HG03575 (cell line): ENCODE results near the gene NPM1.
"Not testable (repeated sequence)": the region's sequence is repeated elsewhere in the genome, so short reads cannot be mapped to it uniquely, and the experiment has no call there.

Source experiments
- ATAC-seq: cut with Tn5 transposase; IDR thresholded peaks from one replicate; pipeline ENCODE4 v1.9.1; 2021; ENCODE audit not compliant: unreplicated experiment, insufficient number of reproducible peaks, low FRiP score; ENCODE audit errors: extremely low read depth

Gene NPM1, protein sequence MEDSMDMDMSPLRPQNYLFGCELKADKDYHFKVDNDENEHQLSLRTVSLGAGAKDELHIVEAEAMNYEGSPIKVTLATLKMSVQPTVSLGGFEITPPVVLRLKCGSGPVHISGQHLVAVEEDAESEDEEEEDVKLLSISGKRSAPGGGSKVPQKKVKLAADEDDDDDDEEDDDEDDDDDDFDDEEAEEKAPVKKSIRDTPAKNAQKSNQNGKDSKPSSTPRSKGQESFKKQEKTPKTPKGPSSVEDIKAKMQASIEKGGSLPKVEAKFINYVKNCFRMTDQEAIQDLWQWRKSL

DNA sequence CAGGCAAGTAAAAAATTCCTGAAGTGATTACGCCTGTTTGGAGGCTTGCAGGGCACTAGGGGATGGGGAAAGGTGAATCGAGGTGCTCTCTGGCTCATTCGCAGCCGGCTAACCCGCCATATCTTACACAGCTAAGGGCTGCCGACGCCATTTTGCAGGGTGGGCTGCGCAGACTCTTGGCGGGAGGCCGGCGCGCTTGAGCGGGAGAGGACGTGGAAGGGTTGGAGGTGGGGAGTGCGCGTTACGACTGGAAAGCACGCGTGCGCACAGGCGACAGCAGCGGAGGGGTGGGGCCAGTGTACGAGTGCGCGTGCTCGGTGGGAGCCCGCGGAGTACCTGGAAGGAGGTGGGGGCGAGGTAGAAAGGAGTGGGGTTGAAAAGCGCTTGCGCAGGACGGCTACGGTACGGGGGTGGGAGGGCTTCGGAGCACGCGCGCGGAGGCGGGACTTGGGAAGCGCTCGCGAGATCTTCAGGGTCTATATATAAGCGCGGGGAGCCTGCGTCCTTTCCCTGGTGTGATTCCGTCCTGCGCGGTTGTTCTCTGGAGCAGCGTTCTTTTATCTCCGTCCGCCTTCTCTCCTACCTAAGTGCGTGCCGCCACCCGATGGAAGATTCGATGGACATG is at the start of gene NPM1:
Gene NPM1 (plus strand): TSS at position 505 of the 625 bp plus-strand sequence. CDS start 100 bp downstream, at position 605.
- peak; percentile 55 for ATAC-seq

DNA sequence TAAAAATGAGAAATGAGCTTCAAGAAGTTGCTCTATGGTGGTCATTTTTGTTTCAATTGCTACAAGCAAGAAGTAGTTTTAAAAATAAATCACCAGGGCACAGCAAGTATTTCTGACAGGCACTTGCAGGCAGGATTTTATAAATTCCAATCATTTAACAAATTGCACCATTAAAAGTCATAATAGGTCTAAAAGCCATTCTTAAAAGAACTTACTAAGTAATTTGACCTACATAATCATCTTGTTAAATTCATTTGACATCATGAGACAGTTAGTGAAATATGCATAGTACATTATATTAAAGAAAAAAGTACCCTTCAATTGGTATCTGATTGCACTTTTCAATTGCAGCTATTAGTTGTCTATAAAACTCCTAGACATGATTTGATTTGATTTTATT is 47.6 kb upstream of the NPM1 start:
- no peak for ATAC-seq

DNA sequence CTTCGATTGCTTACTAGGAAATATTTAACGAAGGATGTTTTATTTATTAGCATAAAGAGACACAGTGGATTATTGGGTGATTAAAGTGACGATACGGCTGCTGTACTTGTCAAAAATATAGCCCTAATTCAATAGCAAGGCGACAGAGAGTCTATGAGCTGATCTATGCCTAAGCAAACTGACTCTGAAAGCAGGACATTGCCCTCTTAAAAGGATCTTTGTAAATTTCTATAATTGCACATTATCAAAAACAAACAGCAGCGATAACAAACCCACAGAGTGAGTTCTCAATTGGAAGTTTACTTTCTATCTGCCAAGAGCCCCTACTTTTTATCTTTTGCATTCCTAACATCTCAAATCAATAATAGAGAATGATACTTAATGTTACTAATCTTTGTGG is 47.2 kb upstream of the NPM1 start:
- no peak for ATAC-seq

DNA sequence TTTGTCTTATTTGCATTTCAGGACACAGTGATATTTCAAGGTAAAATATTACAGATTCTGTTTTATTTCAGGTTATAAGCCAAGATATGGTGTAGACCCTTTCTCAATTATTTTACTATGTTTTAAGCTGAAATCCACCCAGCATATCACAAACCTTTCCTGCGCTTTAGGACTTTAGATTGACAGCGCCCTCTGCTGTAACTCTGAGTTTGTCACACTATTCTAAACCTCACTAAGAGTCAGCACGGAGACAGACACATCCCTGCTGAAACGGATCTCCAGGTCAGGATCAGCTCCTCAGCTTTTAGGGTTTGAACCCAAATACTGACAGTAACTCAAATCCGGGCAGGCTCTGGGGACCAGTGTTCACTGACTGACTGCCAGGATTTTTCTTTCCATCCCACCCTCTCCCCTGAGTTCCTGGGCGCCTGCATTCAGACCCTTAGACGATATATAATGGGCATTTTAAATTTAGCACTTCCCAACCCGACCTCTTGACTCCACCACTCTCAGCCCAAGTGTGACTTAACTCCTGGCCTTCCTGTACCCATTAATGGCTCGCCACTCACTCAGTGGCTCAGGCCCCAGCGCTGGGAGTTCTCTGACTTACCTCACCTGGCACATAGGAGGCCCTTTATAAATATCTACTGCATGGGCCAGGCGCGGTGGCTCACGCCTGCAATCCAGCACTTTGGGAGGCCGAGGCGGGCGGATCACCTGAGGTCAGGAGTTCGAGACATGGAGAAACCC is 45.1 kb upstream of the NPM1 start:
- no peak for ATAC-seq

DNA sequence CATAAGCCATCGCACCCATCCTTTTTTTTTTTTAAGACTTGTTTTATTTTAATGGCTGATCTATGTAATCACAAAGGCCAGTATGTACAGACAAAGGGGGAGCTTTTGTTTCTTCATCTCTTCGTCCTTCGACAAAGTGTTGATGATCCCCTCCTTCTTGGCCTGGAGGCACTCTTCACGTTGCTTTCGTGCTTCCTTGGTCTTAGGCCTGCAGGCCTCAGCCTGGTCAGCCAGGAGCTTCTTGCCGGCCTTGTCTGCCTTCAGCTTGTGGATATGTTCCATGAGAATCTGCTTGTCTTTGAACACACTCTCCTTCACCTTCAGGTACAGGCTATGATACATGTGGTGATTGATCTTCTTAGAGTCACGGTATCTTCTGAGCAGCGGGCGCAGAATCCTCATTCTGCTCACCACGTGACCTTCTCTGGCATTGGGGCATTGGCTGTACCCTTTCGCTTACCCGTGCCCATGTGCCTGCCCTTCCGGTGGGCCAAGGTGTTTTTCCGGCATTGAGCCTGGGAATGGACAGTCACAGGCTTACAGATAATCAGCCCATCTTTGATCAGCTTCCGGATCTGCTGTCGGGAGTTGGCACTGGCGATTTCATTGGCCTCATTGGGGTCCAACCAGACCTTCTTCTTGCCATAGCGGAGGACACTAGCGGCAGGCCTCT is 42.6 kb upstream of the NPM1 start:
- ATAC-seq: no peak

DNA sequence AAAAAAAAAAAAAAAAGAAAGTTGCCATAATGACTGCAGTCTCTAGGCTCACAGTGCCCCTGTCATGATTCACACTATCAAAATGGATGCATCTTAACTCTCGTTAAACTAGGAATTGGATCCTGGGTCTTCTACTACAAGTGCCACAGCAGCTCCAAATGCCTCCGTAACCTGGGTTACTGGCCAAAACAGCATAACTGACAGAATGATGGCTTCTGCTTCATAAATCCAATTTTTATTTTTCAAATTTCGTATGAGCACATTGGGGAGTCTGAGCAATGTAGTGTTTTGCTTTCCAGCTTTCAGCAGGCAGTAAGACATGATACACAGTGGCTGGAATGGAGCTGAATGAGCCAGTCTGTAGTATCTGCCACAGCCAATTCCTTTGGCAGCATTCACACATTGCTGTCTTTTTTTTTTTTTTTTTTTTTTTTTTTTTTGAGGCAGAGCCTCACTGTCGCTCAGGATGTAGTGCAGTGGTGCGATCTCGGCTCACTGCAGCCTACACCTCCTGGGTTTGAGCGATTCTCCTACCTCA is 36.0 kb upstream of the NPM1 start:
- no peak for ATAC-seq

DNA sequence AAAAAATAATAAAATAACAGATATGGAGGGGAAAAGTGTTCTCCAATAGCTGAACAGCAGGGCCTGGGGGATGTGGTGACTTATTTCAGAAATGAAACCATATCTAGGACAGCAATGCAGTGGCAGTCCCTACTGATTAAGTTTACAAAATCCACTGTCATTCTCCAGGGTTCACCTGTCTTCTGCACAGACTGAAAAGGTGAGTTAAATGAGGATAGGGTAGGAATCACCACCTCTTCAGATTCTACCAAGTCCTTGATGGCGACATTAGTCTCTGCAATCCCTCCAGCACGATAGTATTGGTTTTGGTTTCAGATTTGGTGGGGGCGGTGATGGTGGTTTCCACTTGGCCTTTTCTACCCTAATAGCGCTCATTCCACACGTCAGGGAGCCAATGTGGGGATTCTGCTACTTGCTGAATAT is 32.3 kb upstream of the NPM1 start:
- ATAC-seq: peak; percentile 72

DNA sequence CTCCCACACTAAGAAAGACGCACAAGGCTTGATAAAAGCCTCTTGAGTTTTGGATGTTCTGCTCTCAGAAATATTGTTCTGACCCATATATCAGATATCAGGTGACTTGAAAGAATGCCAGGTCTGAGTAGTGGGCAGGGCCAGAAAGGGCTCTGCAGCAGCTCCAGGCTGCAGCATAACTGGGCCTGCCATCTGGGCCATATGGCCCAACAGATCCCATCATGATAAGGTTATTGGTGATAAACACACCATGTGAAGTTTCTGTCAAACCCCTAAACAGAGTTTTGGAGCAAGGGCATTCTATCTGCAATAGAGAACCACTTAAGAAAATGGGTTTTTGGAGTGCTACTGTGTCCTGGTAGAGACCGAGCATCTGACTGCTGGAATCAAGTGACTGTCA is 29.8 kb upstream of the NPM1 start:
- no peak for ATAC-seq

DNA sequence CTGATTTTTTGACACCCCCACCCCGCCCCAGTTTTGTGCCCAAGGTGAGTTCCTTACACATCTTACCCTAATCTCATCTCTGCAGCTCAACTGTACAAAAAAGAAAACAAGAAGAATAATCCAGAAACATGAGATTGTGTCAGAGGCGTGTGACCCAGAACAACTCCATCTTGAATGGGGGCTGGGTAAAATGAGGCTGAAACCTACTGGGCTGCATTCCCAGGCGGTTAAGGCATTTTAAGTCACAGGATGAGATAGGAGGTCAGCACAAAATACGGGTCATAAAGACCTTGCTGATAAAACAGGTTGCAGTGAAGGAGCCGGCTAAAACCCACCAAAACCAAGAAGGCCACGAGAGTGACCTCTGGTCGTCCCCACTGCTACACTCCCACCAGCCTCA is 26.5 kb upstream of the NPM1 start:
- not testable (repeated sequence) for ATAC-seq

DNA sequence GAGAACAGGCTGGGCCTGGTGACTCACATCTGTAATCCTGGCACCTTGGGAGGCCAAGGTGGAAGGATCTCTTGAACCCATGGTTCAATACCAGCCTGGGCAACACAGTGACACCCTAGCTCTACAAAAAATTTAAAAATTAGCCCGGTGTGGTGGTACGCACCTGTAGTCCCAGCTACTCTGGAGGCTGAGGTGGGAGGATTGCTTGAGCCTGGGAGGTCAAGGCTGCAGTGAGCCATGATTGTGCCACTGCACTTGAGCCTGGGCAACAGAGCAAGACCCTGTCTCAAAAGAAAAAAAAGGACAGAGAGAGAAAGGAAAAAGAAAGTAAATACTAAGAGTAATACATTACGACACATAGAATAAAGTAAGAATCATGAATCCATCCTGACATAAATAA is 24.4 kb upstream of the NPM1 start:
- not testable (repeated sequence) for ATAC-seq

DNA sequence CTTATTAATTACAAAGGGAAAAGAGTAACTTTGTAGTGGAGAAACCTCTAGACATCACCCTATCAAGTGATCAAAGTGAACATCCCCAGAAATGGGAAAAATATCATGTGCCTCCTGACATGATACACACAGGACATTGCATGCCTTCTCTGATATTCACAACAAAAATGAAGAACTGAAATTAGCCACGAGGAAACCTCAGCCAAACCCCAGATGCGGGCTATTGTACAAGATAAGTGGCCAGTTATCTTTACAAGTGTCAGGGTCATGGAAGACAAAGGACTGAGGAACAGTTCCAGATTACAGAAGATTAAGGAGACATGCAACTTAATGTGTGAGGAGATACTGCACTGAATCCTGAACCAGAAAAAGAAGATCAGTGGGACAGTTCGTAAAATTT is 23.8 kb upstream of the NPM1 start:
- peak; percentile 77 for ATAC-seq

DNA sequence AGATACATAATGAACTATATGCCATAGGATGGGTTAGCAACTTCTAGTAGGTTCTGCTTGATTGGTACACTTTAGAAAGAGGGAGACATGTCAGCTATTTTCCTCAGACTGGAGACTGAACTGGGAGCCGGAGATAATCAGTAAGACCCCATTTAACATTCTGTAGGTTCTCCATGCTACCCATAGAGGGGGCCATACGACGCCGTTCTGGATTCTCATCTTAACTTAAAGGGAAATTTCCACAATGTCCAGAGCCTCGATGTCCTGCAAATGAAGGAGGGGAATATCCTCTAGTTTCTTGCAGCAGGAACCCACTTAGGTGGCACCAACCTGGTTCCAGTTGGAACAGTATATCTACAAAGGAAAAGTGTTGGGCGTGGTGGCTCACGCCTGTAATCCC is 22.3 kb upstream of the NPM1 start:
- no peak for ATAC-seq

DNA sequence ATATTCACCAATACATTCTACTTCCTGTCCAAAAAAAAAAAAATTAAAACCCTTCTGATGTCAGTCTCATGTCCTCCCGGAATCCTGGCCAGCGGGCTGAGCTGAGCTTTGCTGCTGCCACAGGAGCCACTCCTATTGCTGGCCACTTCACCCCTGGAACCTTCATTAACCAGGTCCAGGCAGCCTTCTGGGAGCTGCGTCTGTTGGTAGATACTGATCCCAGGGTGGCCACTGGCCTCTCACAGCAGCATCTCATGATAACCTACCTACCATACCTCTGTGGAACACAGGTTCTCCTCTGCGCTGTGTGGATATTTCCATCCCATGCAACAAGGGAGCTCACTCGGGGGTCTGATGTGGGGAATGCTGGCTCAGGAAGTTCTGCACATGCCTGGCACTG is 21.0 kb upstream of the NPM1 start:
- ATAC-seq: no peak

DNA sequence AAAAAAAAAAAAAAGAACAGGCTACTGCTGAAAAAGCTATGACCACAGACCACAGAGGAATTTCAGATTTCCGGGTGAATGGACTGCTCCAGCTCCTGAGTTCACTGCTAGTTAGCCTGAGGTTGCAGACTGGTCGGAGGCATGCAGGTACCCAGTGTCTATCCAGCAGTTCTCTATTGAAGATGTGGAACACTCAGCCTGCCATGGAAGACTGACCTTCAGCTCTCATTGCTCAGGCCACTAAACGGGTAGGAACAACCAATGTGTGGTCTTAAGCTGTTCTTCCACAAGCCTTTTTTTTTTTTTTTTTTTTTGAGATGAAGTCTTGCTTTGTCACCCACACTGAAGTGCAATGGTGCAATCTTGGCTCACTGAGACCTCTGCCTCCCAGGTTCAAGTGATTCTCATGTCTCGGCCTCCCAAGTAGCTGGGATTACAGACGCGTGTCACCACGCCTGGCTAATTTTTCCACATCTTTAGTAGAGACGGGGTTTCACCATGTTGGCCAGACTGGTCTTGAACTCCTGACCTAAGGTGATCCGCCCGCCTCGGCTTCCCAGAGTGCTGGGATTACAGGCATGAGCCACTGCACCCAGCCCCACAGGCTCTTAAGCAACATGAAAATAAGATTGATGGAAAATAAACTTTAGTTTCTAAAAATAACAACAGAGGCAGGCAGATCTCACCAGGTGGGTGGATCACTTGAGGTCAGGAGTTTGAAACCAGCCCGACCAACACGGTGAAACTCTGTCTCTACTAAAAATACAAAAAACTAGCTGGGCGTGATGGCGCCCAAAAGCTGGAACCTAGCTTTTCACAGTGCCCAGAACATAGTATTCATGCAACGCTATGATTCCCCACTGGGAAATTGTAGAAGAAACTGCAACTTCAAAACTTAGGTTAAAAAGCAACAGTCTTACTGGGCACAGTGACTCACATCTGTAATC is 20.0 kb upstream of the NPM1 start:
- ATAC-seq: no peak

DNA sequence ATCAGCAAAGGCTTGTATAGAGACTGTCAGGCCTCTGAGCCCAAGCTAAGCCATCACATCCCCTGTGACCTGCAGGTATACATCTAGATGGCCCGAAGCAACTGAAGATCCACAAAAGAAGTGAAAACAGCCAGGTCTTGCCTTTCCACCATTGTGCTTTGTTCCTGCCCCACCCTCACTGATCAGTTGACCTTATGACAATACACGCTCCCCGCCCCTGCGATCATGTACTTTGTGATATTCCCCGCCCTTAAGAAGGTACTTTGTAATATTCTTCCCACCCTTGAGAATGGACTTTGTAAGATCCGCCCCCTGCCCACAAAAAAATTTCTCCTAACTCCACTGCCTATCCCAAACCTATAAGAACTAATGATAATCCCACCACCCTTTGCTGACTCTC is 18.6 kb upstream of the NPM1 start:
- ATAC-seq: no peak

DNA sequence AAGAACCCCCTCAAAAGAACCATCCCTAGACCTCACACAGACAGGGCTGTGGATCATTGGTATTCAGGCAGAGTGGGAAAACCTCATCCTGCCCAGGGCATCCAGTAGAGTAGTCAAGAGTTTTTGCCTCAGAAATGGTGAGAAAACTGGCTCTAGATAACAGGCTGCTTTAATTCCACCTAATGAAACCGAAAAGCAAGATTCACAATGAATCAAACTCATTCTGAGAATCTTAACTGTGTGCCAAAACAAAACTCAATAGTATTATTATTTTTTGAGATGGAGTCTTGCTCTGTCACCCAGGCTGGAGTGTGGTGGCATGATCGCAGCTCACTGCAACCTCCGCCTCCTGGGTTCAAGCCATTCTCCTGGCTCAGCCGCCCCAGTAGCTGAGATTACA is 17.8 kb upstream of the NPM1 start:
- ATAC-seq: no peak

DNA sequence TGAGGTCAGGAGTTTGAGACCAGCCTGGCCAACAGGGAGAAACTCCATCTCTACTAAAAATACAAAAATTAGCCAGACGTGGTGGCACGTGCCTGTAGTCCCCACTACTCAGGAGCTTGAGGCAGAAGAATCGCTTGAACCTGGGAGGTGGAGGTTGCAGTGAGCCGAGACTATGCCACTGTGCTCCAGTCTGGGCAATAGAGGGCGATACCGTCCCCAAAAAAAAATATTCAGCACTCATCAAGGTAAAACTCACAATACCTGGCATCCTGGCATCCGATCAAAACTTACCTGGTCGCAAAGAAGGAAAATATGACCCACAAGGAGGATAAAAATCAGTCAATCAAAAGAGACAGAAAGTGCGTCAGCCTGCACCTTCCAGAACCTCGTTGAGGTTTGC is 16.8 kb upstream of the NPM1 start:
- not testable (repeated sequence) for ATAC-seq

DNA sequence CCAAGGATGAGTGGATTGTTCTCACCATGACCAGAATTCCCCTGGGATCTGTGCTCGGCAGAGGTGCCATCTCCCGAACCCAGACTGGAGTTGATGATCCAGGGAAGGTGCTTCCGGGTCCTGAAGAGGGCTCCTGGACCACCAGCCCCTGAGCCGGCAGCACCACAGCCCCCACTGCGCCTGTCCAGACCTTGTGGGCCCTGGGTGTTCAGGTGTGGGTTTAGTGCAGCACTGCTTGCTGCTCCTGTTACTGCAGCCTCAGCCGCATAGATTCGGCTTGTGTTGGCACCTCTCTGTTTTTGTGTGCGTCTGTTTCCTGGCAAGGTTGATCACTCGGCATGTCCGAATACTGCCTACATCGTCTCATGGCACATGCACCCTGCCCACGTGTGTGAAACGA is 16.3 kb upstream of the NPM1 start:
- ATAC-seq: no peak
